Sciatic nerve (tissue), 2 donors: ENCODE data around the gene SNX3. TPM values are rescaled to one million over a fixed set of nuclear protein-coding genes. Genes with fewer than 3 reads are reported as not detected.

Source experiments
- ATAC-seq: fragments of 200-7000 bp; cut with Tn5 transposase; one replicate; pipeline ENCODE4 v1.9.1; 2020; ENCODE audit warnings: mild to moderate bottlenecking, moderate library complexity
- DNase-seq: peaks from one replicate; pipeline ENCODE4 v3.0.0-alpha.2; 2020; ENCODE audit warnings: low spot score
- intact Hi-C: fragments of 100-400 bp; cut with DNase I; formaldehyde crosslinking; loops from one replicate; pipeline ENCODE4 v1.14.2; 2022
- total RNA-seq: library from RNA; stranded (reverse); fragmentation: NEBNext Ultra II Directional; extraction: Animal tissue kit (Norgen Biotek cat#: 25700); gene quantifications from one replicate; pipeline ENCODE4 v1.2.1, GENCODE V29; 2021
- donor health status: DM: no; HTN: no; CAD: no.
- donor health status: DM: no; HTN: no; CAD: no.

SNX3 gene
- total RNA-seq, 1 donor from 2014 or later = 145 TPM

DNA sequence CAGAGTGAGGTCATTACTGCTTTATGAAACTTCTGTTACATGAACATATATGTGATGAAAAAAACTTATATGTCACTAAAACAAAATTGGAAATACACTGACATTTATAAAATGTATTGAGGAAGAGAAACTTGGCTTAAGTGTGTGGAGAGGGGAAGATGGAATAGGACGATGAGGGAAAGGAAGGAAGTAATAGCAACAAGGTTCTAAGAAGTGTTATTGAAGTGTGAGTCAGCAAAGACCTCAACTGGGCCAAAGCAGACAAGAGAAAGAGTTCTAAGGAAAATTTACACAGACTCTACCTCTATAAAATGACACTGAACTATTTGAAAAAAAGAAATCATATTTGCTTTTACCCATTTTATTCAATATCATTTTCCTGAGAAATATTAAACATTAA lies 38.3 kb downstream of the SNX3 start:
- ATAC-seq = no peak
- DNase-seq = no peak
- intact Hi-C loops = no loop called here

DNA sequence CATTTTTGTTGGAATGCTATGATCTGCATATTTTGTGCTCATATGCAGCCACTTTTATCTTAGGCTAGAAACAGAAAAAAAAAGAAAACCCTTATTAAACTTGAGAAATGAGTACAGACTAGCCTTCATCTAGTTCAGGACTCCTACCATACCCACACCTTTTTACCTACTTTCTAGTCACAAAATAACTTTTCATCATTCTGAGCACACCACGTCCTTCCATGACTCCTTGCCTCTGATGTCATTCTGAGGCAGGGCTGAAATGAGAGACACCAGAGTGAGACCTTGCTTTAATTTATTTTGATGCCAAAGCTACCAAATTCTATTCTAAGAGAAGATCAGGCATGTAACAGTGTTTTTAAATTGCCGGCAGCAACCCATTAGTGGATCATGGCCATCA lies 38.8 kb downstream of the SNX3 start:
- intact Hi-C loops = no loop called here
- no peak for DNase-seq
- no peak for ATAC-seq

DNA sequence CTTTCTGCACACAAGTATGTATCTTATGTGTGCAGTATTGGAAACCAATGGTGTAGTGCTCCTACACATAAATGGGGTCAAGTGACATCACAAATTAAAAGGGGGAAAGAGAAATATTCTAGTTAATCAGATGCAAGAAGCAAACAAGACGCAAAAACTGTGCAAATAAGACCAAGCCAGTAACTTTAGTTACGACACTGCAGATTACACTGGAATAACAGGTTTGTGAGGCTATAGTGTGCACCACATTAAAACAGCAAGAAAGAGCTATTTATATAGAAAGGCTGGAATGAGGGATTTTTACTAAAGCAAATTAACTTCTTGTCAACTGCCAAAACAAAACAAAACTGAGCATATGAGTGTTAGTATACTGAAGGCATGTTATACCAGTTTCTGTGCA lies 49.2 kb downstream of the SNX3 start:
- no peak for ATAC-seq
- intact Hi-C loops = no loop called here
- no peak for DNase-seq

DNA sequence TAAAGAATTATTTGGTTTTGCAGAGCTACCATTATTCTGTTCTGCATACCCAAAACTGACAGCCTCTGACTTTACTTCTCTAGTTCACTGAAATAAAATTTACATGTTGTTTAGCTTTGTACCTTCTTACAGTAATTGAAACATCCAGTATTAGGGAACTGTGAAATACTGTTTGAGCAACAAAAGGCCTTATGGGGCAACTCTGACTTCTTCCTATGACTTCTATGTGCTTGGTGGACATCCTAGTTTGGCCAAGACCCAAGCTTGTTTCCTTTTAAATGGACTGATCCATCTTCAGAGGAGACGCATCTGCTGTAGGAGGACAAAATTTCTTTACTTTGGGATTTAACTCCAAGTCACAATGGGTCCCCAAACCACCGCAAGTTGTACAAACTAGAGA lies 50.3 kb downstream of the SNX3 start:
- ATAC-seq (no peak), DNase-seq (no peak)
- intact Hi-C loops = no loop called here

DNA sequence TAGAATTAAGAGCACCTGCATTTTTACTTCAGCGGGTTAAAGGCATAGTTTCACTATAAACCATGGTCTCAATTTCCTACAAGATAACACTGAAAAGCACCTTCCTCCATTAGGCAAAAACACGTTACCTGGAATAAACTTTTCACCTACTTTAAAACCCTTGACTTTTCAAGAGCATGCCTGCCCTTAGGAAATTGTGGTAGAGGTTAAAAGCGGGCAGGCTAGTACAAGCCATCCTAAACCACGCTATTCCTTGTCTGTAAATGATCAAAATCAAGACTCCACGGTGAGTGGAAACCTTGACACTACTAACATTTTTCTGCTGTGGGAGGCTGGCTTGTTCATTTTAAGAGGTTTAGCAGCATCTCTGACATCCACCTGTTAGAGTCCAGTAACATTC lies 51.1 kb downstream of the SNX3 start:
- DNase-seq (no peak), ATAC-seq (no peak)
- intact Hi-C loops = no loop called here

DNA sequence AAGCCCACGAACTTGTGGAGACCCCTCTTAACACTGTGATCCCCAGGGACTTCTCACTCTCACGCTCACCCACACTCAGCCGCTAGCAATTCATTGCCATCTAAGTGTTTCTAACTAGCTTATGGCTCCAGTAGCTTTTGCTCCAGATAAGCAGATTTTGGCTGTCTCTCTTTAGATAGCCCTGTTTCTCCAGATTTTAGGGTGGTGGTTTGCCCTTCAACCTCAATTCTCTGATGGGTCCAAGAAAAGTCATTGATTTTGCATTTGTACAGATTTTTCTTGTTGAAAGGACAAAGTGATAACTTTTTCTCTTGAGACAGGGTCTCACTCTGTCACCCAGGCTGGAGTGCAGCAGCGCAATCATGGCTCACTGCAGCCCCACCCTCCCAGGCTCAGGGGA lies 53.8 kb downstream of the SNX3 start:
- intact Hi-C loops = no loop called here
- DNase-seq (no peak), ATAC-seq (no peak)

DNA sequence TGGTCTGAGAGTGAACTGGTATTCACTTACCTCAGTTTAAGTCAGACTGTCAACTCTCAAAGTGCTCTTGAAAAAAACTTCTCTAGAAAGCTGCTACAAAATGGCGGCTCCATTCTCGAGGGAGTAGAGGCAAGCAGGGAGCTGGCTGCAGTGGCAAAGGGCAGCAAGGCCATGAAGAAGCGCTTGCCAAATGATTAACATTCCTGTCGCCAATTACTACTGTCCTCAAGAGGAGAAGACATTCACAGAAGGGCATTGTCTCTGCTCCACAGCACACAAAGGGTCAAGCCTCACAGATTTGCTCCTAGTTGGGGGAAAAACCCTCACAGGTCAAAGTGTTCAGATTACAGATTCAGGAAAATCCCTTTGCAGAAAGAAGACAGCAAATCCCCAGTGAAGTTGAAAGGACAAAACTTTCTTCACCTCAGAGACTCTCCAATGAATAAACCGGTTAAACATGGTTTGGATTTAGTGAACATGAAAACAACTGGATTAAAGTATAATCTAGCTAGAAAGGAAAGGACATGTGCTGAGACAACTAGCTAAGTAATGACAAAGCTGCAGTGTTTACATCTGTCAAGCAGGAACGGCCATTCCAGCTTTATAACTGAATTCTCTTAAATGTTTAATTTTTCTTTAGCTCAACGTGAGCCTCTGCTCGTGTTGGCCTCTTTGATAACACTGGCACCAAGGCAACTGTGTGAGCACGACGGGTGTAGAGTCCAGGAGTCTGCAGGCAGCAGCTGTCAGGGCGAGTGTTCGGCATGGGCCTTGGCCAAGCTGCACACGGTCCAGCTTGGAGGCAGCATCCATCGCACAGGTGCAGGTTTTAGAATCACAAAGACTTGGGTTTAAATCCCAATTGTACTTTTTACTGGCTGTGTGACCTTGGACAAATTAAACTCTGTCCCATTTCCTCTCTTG lies 57.4 kb downstream of the SNX3 start:
- no peak for ATAC-seq
- no peak for DNase-seq
- intact Hi-C loops = no loop called here

DNA sequence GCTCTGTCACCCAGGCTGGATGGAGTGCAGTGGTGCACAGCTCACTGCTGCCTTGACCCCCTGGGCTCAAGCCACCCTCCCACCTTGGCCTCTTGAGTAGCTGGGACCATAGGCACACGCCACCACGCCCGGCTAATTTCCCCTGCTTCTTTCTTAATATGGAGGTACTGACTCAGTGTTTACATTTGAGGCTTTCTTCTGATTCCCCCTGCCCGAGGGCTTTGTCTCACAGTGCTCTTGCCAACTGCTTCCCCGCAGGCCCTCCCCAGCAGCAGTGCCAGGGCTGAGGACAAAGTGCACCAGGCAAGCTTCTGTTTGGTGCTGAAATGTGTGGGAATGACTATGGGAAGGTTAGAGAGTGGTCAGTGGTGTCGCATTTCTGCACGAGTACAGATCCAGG lies 60.2 kb downstream of the SNX3 start:
- ATAC-seq = no peak
- intact Hi-C loops = no loop called here
- no peak for DNase-seq

DNA sequence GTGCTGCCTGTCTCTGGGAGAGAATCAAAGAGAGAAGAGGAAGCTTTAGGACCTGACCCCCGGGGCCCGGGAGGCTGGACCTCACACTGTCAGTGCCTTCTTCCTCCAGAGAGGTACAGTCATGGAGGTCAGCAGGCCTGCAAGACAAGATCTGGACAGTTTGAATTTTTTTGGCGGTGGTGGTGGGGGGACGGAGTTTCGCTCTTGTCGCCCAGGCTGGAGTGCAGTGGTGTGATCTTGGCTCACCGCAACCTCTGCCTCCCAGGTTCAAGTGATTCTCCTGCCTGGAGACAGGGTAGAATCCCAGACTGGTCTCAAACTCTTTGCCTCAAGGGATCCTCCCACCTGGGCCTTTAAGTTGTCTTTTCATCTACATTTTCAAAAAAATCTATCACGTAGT lies 60.7 kb downstream of the SNX3 start:
- intact Hi-C loops = no loop called here
- no peak for ATAC-seq
- DNase-seq = no peak

DNA sequence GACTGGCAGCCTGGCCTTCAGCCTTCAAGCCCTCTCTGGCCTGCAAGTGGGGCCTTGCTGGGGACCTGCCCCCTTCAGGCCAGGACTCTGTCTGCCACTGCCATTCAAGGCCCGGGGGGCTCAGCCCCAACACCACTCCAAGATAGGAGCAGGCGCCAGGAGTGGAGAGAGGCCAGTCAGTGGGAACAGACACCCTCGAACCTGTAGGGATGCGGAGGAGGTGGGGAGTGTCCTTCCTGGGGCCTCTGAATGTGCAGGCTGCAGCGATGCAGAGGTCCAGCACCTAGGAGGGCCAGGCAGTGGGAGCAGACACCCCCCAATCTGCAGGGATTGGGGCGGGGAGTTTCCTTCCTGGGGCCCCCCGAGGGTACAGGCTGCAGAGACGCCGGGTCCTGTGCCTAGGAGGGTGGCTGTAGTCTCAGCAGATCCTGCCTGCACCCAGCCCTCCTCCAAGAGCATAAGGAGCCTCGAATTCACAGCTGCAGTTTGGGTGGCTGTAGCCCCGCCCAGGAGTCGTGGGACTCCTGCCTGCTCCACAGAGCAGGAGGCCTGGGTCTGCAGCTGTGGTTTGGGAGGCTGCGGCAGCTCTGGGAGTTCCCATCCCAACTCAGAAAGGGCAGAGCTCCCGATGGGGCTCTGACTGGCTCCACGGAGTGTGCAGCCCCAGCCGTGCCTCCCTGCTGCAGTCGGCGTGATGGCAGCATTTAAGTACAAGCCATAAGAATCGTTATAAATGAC lies 61.9 kb downstream of the SNX3 start:
- DNase-seq = no peak
- ATAC-seq = no peak
- intact Hi-C loops = no loop called here

DNA sequence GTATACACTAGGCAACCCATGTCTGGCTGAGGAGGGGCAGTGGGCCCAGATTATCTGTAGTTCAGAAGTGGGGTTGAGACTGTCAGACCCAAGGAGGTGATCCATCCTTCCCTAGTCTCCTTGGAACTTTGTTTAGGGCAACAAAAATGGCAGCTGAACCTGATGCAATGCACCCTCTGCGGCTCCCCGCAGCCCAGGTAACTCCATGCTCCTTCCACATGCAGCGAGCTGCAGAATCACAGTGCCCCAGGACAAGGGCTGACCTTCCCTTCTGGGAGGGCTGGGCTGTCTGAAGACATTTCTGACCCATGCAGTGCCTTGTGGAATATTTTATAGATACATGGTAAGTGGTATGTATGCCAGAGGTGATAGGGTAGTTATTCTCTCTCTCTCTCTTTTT lies 65.6 kb downstream of the SNX3 start:
- intact Hi-C loops = no loop called here

DNA sequence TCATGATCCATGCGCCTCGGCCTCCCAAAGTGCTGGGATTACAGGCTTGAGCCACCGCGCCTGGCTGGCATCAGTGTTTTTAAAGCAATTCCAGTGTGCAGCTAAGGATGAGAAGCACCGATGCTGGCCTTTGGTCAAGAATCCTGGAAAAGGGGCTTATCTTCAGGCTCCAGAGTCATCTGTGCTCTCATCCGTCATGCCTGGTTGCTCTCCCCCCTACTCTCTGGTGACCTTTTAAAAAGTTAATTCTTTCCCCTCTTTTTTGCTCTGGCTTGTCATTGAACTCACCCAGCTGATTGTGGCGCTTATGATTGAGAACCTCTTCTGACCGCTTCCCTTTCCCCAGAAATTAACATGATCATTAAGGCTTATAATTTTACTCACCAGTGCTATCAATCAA lies 66.3 kb downstream of the SNX3 start:
- intact Hi-C loops = no loop called here
- no peak for DNase-seq

More for the DNA sequence above, 65.6 kb downstream of the SNX3 start:
- DNase-seq (no peak), ATAC-seq (no peak)

DNA sequence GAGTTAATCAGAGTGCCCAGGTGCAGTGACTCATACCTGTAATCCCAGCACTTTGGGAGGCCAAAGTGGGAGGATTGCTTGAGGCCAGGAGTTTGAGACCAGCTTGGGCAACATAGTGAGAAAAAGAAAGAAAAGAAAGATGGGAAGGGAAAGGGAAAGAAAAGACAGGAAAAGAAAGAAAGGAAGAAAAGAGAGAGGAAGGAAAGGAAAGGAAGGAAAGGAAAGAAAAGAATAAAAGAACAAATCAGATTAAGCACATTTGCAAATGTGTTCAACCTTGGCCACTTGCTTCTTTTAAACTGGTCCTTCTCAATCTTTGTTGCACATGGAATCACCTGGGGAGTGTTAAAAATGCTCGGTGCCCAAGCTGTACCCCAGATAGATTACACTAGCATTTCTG lies 67.0 kb downstream of the SNX3 start:
- ATAC-seq (no peak), DNase-seq (no peak)
- intact Hi-C loops = no loop called here

More for the DNA sequence above, 66.3 kb downstream of the SNX3 start:
- ATAC-seq = no peak

DNA sequence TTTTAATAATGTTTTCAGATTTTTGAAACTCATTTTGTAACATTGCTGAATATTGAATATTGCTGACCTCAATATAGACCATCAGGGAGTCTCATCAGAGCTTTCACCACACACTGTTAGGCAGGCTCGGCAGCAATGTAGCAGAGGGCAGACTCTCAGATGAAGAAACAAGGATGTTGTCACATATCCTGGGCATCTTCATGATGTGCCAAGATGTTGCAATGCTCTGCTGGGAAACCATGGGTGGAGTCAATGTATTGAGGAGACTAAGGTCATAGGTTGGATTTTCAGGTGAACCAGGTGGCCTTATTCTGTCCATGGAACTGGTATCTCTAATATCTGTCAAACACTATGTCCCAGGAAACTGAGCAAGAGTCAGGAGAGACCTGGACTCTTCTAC lies 67.7 kb downstream of the SNX3 start:
- no peak for DNase-seq
- intact Hi-C loops = no loop called here
- no peak for ATAC-seq

DNA sequence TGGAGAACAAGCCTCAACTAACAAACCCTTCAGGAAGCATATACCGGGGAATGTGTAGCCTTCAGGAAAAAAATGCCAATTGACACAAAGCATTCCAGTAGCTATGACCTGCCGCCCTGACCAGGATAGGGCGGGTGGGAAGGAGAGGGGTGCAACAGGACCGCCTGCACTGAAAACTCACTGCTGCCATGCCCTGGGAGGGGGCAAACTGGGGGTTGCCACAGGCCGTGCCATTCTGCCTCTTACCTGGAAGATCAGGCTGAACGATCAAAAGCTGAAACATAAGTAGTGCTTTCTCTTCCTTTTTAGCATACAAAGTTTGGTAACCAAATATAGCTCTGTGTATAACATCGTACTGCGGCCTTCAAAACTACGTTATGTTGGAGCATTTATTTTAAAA lies 73.3 kb downstream of the SNX3 start:
- intact Hi-C loops = no loop called here
- no peak for ATAC-seq
- no peak for DNase-seq

DNA sequence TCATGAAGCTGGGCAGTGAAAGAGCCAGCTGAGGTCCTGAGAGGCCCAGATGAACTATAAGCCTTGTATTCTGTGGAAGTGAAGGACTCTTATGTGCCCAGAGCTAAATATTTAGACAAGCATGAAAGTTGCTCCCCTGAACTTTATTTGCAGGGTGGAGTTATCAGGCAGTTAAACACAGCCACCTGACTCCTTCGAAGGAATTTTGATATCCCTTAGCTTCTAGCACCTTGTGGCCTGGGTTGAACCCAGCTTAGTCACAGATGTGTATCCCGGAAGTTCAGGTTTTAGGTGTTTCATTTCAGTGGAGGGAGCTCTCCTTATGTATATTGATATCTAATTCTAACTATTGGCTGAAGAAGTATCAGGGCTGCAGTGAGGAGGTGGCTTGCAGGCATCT lies 74.6 kb downstream of the SNX3 start:
- DNase-seq = no peak
- intact Hi-C loops = no loop called here
- no peak for ATAC-seq

DNA sequence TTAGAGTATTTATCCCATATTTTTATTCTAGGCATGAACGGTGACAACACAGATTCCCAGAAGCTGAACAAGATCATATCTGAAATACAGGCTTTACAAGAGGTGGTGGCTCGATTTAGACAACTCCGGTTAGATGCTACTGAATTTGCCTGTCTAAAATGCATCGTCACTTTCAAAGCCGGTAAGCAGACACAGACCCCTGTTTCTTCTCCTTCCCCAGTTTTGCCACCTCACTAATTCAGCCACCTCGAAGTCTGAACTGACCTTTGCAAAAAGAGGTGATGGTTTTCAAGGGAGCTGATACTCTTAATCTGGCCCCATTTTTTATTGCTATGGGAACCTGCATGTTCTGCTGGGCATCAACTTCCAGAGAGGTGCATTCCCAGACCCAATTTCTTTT lies 80.1 kb downstream of the SNX3 start:
- ATAC-seq = no peak
- no peak for DNase-seq
- intact Hi-C loops = no loop called here

DNA sequence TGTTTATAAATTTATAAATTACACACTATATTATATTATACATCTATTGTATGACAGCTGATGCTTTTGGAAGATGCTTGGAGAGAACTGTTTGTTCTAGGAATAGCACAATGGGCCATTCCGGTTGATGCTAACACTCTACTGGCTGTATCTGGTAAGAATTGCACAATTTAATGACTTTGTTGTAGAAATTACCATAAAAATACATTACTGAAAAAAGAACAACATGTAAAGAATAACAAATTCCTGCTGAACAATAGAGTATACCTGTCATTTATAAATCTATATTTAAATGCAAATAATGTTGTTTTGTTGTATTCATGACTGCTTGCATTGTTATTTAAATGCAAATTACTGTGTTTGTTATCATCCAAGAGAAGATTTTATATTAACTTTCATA lies 80.6 kb downstream of the SNX3 start:
- DNase-seq (no peak), ATAC-seq (no peak)
- intact Hi-C loops = no loop called here

DNA sequence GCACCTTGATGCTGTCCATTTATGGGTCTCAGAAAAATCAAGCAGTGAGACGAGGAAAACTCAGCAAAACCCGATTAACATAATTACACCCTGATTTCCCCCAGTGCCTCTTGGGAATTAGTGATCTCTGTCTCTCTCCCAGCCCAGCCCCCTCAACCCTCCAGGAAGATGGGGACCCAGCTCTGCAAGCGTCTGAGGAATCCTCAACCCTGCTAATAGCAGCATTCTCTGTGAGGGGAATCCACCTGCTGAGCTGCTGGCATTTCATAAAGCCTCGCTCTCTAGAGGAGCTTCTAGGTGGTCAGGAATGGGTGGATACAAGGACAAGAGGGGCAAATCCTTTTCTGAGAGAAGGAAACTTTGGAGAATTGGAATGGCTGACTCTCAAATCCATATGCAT lies 81.1 kb downstream of the SNX3 start:
- ATAC-seq (no peak), DNase-seq (no peak)
- intact Hi-C loops = no loop called here

DNA sequence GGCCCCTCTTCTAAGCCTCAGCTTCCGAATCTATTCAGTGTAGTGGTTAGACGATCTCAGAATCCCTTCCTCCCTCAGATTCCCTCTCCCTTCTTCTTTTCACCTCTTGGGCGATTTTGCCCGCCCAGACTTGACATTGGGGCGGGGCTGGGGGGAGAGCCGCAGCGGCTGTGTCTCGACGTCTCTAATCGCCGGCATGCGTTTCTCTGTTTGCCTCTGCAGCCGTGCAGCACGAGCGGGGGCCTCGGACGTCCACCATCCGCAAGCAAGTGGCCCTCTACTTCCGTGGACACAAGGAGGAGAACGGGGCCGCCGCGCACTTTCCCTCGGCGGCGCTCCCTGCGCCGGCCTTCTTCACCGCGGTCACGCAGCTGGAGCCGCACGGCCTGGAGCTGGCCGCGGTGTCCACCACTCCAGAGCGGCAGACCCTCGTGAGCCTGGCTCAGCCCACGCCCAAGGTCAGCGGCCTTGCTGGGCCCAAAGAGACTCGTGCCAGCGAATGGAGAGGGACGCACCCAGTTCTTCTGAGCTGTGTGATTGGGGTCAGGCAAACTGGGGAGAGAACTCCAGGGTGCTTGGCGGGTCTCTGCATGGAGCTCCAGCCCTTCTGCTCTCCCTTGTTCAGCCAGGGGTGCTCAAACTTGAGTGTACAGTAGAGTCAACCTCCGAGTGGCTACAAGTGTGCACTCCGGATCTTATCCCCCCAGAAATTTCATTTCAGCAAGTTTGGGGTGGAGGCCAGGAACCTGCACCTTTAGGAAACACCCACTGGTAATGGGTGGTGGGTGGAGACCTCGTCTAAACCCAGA lies 84.4 kb downstream of the SNX3 start:
- no peak for ATAC-seq
- DNase-seq = no peak
- intact Hi-C loops = no loop called here
